ENCODE results near the gene STK36. TPM values are rescaled to one million over a fixed set of nuclear protein-coding genes. Genes with fewer than 3 reads are reported as not detected.

STK36 gene
- total RNA-seq, 6 experiments from 2014 or later: 9.2 to 14.0 (median 12.7) TPM

DNA sequence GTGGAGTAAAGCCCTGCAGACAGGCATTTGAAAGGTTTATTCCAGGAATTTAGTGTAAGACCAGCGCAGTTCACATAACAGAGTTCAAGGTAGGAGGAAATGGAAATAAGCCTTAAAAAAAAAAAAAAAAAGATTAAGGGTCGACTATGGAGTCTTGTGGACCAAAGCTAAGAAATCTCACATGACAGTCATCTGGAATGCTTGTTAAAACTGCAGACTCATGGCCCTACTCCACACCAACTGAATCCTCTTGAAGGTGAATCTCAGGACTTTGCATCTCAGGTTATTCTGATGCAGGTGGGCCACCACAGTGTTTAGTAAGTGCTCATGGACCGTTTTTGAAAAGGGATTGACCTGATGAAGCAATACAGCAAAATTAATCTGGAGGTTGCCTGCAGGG is 47.6 kb downstream of the STK36 start:
- no peaks in the 10 kb centered on the region for H3K27me3 ChIP-seq
- H3K36me3 ChIP-seq: peaks cover 0 to 6% (median 0%) of the 10 kb centered on the region in 4 donors
- H3K9me3 ChIP-seq: no peaks in the 10 kb centered on the region
- no peak for TF ChIP-seq POLR2A (IDR thresholded peaks at IDR 0.05)
- TF ChIP-seq, protein P1, sequence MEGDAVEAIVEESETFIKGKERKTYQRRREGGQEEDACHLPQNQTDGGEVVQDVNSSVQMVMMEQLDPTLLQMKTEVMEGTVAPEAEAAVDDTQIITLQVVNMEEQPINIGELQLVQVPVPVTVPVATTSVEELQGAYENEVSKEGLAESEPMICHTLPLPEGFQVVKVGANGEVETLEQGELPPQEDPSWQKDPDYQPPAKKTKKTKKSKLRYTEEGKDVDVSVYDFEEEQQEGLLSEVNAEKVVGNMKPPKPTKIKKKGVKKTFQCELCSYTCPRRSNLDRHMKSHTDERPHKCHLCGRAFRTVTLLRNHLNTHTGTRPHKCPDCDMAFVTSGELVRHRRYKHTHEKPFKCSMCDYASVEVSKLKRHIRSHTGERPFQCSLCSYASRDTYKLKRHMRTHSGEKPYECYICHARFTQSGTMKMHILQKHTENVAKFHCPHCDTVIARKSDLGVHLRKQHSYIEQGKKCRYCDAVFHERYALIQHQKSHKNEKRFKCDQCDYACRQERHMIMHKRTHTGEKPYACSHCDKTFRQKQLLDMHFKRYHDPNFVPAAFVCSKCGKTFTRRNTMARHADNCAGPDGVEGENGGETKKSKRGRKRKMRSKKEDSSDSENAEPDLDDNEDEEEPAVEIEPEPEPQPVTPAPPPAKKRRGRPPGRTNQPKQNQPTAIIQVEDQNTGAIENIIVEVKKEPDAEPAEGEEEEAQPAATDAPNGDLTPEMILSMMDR (IDR thresholded peaks at IDR 0.05): no peak
- no peak overlapping the region for H3K4me3 ChIP-seq
- DNase-seq (no peak), ATAC-seq (no peak)
- peaks cover 0 to 8% (median 0%) of the 10 kb centered on the region in 4 donors for H3K4me1 ChIP-seq
- H3K27ac ChIP-seq: no peak overlapping the region
- intact Hi-C loops (cut with DNase I): loop anchor here in 1 of 2 donors (10.0 kb wide), 1 partner anchor 115 kb away; the partner anchor contains the start of gene PRKAG3
- 42% methylated on average over 2 of the region's 3 CpGs for WGBS (ENCODE audit: insufficient coverage, low coverage, low lambda C conversion rate, missing lambda C conversion rate)

DNA sequence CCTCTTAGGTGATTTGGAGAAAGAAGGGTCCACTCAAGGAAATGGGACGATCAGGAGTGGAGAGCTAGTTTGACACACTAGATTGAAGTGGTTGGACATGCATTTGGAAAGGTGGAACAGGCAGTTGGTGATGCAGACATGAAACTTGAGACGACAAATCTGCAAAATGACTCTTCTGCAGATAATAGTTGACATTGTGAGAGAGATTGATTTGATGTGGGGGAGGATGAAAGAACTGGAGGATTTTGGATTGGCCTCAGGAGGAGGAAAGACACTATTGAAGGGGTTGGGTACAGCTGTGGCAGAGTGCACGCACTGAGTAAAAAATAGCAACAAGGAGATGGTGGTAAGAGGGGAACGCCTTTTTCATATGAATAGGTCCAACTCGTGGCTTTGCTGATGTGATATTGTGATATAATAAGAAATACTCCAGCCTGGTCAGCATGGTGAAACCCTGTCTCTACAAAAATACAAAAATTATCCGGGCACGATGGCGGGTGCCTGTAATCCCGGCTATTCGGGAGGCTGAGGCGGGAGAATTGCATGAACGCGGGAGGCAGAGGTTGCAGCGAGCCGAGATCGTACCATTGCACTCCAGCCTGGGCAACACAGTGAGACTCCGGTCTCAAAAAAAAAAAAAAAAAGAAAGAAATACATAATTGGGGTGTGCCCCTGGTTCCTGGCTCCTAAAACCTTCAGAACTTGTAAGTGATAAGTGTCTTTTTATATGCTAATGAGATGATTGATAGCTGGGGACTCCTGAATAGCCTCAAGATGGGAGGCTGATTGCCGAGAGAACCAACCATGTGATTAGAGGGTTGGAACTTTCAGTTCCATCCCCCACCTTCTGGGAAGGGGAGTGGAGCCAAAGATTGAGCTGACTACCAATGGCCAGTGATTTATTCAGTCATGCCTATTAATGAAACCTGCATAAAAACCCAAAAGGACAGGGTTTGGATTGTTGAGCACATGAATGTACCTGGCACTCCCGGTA is 48.5 kb downstream of the STK36 start:
- H3K4me1 ChIP-seq: peaks cover 0 to 8% (median 0%) of the 10 kb centered on the region in 4 donors
- ATAC-seq (no peak), DNase-seq (no peak)
- TF ChIP-seq, protein P1 (IDR thresholded peaks at IDR 0.05): no peak
- no peak for TF ChIP-seq POLR2A (IDR thresholded peaks at IDR 0.05)
- intact Hi-C loops (cut with DNase I): loop anchor here in 1 of 2 donors (10.0 kb wide), 1 partner anchor 134 kb away; the partner anchor contains the start of gene WNT6
- no peak overlapping the region for H3K4me3 ChIP-seq
- WGBS (ENCODE audit: insufficient coverage, low coverage, low lambda C conversion rate, missing lambda C conversion rate): 90% methylated on average over 14 of the region's 19 CpGs
- H3K27ac ChIP-seq: no peak overlapping the region
- H3K36me3 ChIP-seq: peaks cover 0 to 6% (median 0%) of the 10 kb centered on the region in 4 donors
- H3K27me3 ChIP-seq: no peaks in the 10 kb centered on the region
- no peaks in the 10 kb centered on the region for H3K9me3 ChIP-seq

DNA sequence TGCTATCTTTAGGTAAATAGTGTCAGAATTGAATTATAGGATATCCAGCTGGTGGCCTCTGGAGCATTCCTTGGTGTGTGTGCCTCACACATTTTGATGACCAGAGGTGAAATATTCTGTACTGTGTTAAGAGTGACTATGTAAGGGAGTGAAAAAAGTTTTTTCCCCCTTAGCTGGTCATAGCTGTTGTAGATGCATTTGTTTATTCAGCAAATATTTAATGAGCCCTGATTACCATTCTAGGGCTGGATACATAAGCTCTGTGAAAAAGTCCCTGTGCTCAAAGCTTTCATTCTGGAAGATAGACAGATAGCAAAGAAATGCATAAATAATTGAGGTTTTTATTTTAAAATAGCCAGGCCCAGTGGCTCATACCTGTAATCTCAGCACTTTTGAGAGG is 49.6 kb downstream of the STK36 start:
- DNase-seq: no peak
- peaks cover 0 to 8% (median 0%) of the 10 kb centered on the region in 4 donors for H3K4me1 ChIP-seq
- peak; percentile 11 to 88 (median 46) for ATAC-seq
- no peak overlapping the region for H3K4me3 ChIP-seq
- no peaks in the 10 kb centered on the region for H3K36me3 ChIP-seq
- H3K9me3 ChIP-seq: peaks cover 0 to 7% (median 0%) of the 10 kb centered on the region in 4 donors
- intact Hi-C loops (cut with DNase I): loop anchor here in 1 of 2 donors (10.0 kb wide), 1 partner anchor 133 kb away; the partner anchor contains the start of gene WNT6
- H3K27ac ChIP-seq: no peak overlapping the region
- no peak for TF ChIP-seq POLR2A (IDR thresholded peaks at IDR 0.05)
- no peaks in the 10 kb centered on the region for H3K27me3 ChIP-seq

DNA sequence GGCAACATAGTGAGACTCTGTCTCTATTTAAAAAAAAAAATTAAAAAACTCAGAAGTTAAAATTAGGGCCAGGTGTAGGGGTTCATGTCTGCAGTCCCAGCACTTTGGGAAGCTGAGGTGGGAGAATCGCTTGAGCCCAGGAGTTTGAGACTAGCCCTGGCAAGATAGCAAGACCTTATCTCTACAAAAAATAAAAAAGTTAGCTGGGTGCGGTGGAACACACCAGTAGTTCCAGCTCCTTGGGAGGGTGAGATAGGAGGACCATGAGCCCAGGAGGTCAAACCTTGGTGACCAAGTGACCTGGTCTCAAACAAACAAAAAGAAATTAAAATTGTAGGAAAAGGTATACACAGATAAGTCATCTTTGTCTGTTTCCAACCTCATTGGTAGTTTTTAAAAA is 50.0 kb downstream of the STK36 start:
- 55% methylated on average over 2 of the region's 2 CpGs for WGBS (ENCODE audit: insufficient coverage, low coverage, low lambda C conversion rate, missing lambda C conversion rate)
- peaks cover 0 to 9% (median 0%) of the 10 kb centered on the region in 4 donors for H3K9me3 ChIP-seq
- intact Hi-C loops (cut with DNase I): loop anchor here in 1 of 2 donors (10.0 kb wide), 1 partner anchor 133 kb away; the partner anchor contains the start of gene WNT6
- H3K27ac ChIP-seq: no peak overlapping the region
- ATAC-seq (no peak), DNase-seq (no peak)
- H3K4me1 ChIP-seq: peaks cover 0 to 8% (median 0%) of the 10 kb centered on the region in 4 donors
- no peak overlapping the region for H3K4me3 ChIP-seq
- H3K36me3 ChIP-seq: no peaks in the 10 kb centered on the region
- no peaks in the 10 kb centered on the region for H3K27me3 ChIP-seq
- TF ChIP-seq, protein P1 (IDR thresholded peaks at IDR 0.05): no peak
- no peak for TF ChIP-seq POLR2A (IDR thresholded peaks at IDR 0.05)

DNA sequence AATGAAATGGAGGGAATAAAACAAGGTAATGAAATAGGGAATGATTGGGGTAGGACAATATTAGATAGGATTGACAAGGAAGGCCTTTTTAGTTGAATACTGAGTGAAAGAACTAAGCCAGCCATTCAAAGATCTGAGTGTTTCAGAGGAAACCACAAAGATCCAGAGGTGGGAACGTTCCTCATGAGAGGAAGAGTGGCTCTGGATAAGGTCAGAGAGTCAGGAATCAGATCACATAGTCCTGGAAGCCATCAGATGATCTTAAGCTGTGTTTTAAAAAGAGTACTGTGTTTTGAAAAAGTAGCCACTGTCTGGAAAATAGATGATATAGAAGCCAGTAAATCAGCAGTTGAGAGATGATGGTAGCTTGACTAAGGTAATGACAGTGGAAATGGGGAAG is 50.5 kb downstream of the STK36 start:
- Histone ChIP-seq H3K9me3 (peaks cover 0 to 9% (median 0%) of the 10 kb centered on the region in 4 donors), H3K27me3 (no peaks in the 10 kb centered on the region), H3K36me3 (no peaks in the 10 kb centered on the region), H3K4me1 (peaks cover 0 to 8% (median 0%) of the 10 kb centered on the region in 4 donors), H3K4me3 (no peak overlapping the region), H3K27ac (no peak overlapping the region)
- 77% methylated on average over 1 of the region's 1 CpG for WGBS (ENCODE audit: insufficient coverage, low coverage, low lambda C conversion rate, missing lambda C conversion rate)
- no peak for TF ChIP-seq POLR2A (IDR thresholded peaks at IDR 0.05)
- TF ChIP-seq, protein P1 (IDR thresholded peaks at IDR 0.05): no peak
- DNase-seq (no peak), ATAC-seq (no peak)
- intact Hi-C loops (cut with DNase I): loop anchor here in 1 of 2 donors (10.0 kb wide), 1 partner anchor 132 kb away; the partner anchor contains the start of gene WNT6
